HG02759 (cell line): Measurements from ENCODE around the gene HSD17B8.

Experiments
- ATAC-seq: cut with Tn5 transposase; IDR thresholded peaks from one replicate; pipeline ENCODE4 v1.9.1; 2021; ENCODE audit warnings: mild to moderate bottlenecking, moderate library complexity; ENCODE audit not compliant: unreplicated experiment

Gene HSD17B8

GRCh38 chr6:33191383-33192104, 12.9 kb upstream of the HSD17B8 start:
- no peak for ATAC-seq

DNA sequence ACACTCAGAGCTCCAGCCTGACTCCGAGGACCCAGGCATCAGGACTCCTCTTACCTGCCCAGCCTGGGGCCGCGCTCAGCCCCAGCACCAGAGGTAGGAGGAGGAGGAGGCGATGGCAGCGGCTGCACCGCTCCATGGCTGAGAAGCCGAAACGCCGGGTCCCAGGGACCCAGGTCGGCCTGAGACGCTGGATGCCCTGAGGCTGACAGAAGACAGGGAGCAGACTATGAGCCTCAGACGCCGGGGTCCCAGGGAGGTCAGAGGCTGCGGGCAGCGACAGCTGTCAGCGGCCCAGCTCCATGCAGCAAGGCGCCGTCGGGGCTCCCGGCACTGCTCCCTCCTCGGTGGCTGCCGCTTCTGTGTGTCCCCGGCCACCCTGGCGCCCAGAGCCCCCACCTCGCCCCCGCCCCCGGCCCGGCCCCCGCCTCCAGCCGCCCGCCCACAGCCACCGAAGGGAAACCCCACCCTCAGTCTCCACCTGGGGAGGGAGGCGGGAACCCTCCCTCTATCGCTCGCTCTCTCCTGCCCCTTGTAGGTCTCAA, 12.3 kb upstream of the HSD17B8 start, which contains the start of gene COL11A2:
COL11A2 (minus strand) TSS at position 363 of the 542 bp plus-strand sequence; CDS start at position 136, 227 bp downstream.
- ATAC-seq, result no peak

DNA sequence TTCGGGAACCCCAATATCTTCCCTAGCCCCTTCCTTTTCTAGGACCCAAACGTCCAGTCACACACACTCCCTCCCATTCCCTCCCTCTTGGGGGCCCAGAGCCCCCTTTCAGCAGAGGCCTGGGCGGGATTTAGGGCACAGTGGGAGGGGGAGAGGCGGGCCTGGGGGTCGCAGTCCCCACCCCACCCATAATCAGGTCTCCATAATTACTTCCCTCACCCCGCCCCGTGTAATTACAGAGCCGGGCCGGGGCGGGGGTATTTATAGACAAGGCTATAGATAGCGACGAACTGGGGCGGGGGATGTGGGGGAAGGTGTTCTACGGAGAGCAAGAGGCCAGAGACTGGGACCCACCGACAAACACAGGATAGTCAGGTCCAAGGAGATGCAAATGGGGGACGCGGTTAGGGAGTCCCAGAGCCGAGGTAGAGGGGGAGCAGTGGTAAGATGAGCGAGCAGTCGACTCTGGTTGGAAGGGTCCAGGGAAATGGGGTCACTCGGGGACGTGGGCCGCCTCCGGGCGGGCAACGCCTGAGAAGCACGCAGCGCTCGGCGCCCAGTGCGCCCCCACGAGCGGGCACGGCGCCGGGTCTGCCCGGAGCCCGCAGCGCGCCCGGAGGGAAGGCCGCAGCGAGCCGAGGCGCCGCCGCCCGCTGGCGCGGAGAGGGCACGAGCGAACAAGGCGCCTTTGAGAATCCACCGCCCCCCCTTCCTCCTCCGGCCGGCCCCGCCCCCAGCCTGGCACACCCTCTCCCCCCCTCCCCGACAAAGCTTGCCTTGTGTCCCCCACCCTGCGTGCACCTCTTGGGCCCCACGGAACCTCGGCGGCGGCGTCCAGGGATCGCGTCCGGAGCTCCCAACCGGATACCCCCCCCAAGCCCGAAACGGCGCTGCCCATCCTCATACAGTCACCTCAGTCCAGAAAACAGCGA, 11.5 kb upstream of the HSD17B8 start:
- ATAC-seq, result no peak

DNA sequence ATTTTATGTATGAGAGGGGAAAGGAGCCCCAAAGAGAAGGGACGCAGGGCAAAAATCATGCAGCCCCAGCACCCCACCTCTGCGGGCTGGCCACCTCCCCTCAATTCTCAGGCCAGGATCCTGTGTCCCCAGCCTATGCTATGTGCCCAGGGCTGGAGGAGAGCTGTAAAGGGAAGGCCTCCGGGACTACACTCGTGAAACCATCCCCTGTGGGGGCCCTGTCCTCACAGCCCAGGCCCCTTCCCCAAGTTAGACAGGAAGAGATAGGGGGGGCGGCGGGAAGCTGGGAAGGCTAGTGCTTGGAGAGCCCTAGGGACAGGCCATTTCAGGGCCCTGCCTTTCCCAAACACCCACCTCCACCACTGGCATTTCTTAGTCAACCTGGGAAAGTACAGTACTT, 10.8 kb upstream of the HSD17B8 start:
- no peak for ATAC-seq

DNA sequence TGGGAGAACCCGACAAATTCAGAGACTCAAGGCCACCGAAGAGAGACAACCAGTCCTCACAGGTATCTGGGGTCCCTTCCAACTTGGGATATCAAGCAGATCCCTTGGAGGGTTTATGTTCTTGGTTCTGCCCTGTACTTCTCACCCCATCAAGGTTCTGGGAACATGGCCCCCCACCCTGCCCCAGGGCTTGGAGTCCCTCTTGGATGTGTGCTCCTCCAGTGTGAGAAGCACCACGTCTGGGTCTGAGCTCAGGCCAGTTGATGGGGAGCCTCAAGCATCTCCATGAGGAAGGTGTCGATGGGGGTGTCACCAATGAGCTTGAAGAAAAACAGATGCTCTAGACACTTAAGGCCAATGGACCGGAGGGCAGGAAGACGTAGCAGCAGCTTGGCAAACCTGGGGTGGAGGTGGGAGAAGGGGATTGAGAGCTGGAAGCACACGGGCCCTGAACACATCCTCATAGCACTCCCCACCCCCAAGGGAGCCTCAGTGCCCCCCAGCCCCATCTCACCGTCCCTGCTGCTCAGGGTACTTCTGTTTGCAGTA, 9.9 kb upstream of the HSD17B8 start:
- no peak for ATAC-seq

DNA sequence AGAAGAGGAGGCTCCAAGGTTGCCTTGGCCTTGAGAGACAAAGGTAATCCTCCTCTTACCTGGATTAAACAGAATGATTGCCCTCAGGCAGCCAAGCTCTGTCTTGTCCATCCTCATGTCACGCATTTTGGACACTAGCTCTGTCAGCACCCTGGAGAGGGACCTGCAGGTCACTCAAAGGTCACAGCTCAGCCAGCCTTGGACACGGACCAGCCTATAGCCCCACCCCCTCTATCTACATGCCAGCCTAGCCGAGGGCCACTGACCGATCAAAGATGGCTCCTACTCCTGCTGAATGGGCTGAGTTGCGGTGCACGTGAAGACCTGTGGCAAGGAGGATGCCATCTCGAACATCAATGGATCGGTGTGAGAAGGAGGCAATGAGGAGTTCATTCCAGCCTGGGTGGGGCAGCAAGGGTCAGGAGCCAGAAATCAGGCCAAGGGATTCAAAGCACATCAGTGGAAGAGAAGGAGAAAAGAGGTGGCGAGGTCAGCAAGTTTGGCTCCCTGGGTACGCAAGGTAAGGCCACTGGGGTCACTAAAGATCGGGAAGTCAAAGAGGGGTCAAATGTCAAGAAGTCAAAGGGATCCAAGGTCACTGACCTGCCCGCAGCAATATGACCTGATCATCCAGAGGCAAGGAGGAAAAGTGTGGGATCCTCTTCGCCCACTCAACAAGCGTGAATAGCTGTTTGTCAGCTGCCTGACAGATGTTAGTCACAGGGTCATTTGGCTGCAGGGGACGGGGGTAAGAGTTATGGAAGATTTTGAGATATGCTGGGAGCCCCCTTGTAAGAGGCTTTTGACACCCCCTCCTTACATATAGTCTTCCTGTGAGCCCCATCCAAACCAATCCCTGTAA, 8.9 kb upstream of the HSD17B8 start:
- no peak for ATAC-seq

DNA sequence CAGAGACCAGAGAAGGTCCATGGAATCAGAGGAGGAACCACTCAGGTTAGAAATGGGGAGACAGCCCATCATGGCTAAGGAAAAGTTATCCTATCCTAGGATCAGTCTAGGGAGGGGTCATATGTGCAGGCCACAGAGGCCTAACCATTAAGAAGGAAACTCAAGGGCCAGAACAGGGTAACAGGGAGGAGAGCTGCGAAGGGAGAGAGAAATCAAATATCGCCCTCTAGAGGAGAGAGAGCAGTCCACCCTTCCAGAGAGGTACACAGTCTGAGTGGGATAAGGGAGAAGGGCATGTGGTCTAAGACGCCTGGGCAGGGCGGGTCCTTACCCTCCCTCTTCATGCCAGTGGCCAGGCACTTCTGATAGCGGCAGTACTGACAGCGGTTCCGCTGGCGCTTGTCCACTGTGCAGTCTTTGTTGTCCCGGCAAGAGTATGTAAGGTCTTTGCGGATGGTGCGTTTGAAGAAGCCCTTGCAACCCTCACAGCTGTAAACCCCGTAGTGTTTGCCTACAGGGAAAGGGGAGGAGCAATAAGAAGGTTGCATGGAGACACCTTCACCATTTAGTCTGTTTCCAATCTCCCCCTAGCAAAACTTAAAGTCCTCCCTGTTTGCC, 6.9 kb upstream of the HSD17B8 start:
- ATAC-seq, result no peak

DNA sequence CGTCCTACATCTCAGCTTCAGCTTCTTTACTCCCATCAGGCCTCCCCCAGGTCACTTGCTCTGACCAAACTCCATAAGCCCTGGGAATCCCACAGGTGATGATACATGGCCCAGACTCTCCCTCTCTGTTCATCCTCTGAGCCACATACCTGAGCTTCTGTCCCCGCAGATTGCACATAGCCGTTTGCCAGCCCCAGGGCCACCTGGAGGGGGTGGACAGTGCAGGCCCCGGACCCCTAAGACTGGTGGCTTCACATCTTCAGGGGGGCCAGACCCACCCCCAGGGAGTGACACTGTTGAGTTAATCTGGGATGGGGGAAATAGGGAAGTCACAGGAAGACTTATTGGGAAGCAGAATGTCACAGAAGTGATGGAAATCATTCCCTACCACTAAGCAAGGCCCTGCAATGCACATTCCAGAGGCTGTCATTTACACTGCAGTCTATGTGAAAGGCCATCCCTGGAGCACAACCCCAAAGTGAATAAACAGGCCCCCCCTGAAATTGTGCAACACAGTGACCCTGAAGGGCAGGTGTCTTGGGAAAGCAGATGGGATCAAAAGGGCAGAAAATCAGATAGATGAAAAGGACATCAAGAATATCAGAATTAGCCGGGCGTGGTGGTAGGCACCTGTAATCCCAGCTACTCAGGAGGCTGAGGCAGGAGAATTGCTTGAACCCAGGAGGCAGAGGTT, 6.1 kb upstream of the HSD17B8 start:
- ATAC-seq, result no peak

DNA sequence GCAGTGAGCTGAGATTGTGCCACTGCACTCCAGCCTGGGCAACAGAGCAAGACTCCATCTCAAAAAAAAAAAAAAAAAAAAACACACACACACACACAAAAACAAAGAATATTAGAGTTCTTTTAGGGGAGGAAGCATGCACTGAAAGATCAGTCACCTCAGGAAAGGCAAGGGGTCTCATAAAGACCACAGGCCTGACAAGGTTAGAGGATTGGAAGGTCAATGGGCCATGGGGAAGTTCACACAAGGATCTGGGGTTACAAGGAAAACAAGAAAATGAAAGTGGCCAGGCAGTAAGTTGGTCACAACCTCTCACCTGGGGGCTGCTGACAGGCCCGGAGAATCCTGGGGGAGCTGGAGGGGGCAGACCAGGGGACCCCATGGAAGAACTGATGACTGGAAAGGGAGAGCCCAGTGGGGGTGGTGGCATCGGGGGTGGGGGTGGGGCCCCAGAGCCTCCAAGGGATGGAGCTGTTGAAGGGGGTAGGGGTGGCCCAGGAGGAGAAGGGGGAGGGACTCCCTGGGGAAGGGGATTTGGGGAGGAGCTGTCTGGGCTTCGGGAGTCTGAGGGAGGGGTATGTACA, 5.5 kb upstream of the HSD17B8 start:
- ATAC-seq, result no peak

DNA sequence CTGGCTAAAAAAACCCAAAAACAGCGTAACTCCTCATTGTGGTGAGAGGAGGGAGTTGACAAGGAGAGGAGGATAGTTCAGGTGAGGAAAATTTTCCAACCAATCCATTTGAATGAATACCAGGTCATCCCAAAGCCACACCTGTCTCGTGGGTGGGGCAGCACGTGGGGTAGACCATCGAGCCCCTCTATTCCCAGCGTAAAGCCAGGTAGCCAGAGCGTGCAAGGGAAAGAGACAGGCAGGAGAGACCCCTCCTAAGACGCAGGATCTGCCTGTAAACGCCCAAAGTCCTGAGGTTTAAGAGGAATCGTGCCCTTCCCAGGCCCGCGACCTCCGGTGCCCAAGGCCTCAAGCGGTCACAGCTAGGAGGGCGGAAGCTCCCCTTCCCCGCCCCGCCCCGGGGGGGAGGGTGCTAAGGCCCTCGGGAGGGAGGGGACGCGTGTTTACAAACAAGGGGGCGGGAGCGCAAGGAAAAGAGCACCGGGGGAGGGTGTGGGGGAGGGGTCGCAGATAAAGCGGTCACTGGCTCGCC, 4.7 kb upstream of the HSD17B8 start:
- ATAC-seq, result peak; percentile 20

GRCh38 chr6:33200219-33201146, 4.0 kb upstream of the HSD17B8 start, which contains the start of the genes RXRB and SLC39A7:
RXRB (minus strand) TSS chr6:33200665; CDS start chr6:33200476, 189 bp downstream.
SLC39A7 (plus strand) TSS chr6:33200867; CDS start chr6:33201246, 379 bp downstream.
- peak; percentile 63 for ATAC-seq

DNA sequence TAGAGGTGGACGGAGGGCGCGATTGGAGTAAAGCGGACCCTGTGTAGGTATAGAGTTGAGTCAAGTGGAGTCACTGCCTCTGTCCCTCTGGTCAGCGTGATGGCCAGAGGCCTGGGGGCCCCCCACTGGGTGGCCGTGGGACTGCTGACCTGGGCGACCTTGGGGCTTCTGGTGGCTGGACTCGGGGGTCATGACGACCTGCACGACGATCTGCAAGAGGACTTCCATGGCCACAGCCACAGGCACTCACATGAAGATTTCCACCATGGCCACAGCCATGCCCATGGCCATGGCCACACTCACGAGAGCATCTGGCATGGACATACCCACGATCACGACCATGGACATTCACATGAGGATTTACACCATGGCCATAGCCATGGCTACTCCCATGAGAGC, 3.3 kb upstream of the HSD17B8 start:
- ATAC-seq, result no peak

DNA sequence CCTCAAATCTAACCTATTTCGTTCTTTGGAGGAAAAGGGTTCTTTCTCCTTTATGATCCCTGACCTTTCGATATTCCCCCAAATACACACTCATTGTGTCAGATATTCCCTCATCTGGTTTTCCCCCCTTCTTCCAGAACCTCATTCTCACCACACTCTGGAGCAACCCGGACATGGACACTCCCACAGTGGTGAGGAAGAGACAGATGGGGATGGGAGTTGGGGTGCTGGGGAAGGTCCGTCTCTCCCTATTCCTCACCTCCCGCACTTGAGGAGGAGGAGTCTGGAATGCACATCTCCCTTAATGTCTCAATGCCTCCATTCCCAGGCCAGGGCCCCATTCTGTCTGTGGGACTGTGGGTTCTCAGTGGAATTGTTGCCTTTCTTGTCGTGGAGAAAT, 2.5 kb upstream of the HSD17B8 start:
- no peak for ATAC-seq

GRCh38 chr6:33202799-33203198, 1.7 kb upstream of the HSD17B8 start:
- no peak for ATAC-seq

GRCh38 chr6:33203443-33204164, 851 bp upstream of the HSD17B8 start:
- no peak for ATAC-seq

GRCh38 chr6:33204165-33204414, 365 bp upstream of the HSD17B8 start:
- ATAC-seq, result no peak
